HG03354 (cell line): Measurements from ENCODE around the gene ABHD1.
"Not testable (repeated sequence)": the region's sequence is repeated elsewhere in the genome, so short reads cannot be mapped to it uniquely, and the experiment has no call there.

Experiments used
- ATAC-seq: cut with Tn5 transposase; IDR thresholded peaks from one replicate; pipeline ENCODE4 v1.9.1; 2021; ENCODE audit warnings: mild to moderate bottlenecking; ENCODE audit not compliant: unreplicated experiment, poor library complexity, severe bottlenecking

ABHD1 gene

DNA sequence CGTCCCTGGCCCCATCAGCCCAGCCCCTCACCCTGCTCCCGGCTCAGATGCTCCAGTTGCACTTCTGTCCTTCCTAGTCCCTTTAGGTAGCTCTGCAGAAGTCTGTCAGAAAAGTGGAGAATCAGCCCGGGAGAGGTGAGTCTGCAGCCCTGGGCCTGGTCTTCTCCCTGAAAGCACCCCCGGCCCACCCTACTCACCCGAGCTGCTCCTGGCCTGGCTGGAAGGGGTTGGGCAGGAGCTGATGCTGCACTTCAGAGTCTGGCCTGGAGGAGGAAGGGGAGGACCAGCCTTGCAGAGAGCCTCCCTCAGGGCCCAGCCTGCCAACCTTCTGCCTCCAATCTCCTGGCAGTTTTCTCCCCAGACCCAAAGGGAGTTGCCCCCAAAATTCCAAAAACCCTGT is 21.3 kb upstream of the ABHD1 start:
- no peak for ATAC-seq

DNA sequence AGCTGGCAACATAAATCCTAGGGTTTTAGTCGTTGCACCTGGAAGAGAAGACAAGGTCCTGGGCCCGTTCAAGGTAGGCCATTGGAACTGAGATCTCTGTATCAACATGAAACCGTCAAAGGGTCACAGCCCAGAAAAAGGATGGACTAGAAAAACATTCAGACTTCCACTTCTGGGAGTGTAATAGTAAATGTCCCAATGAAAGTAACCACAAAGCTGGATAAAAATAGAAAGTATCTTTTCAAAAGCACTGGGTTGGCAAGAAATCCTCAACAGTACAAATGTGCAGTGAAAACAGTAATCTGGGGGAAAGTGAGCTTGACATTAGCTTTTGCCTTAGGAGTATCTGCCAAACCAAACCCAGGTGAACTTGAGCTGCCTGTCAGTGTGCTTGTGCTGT is 17.6 kb upstream of the ABHD1 start:
- ATAC-seq: no peak

DNA sequence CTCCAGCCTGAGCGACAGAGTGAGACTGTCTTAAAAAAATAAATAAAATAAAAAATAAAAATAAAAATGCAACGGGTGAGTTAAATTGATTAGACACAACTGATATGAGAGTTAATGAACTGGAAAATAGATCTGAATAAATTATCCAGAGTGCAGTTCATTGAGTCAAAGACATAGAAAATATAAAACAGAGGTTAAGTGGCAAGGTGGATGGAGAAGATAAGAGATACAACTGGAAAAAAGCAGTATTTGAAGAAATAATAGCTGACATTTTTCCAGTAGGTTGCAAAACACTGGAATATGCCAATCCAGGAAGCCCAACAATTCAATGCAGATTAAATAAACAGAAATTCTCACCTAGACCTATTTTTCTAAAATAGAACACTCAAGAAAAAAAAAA is 15.4 kb upstream of the ABHD1 start:
- ATAC-seq: no peak

DNA sequence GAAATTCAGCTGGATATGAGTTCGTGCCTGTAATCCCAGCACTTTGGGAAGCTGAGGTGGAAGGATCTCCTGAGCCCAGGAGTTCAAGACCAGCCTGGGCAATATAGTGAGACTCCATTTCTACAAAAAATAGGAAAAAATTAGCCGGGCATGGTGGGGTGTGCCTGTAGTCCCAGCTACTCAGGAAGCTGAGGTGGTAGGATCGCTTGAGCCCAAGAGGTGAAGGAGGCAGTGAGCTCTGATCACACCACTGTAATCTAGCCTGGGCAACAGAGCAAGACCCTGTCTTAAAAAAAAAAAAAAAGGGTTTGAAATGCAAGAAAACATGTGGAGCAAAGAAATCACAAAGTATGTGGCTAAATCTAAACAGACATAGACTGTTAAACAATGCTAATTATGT is 14.5 kb upstream of the ABHD1 start:
- ATAC-seq: no peak

DNA sequence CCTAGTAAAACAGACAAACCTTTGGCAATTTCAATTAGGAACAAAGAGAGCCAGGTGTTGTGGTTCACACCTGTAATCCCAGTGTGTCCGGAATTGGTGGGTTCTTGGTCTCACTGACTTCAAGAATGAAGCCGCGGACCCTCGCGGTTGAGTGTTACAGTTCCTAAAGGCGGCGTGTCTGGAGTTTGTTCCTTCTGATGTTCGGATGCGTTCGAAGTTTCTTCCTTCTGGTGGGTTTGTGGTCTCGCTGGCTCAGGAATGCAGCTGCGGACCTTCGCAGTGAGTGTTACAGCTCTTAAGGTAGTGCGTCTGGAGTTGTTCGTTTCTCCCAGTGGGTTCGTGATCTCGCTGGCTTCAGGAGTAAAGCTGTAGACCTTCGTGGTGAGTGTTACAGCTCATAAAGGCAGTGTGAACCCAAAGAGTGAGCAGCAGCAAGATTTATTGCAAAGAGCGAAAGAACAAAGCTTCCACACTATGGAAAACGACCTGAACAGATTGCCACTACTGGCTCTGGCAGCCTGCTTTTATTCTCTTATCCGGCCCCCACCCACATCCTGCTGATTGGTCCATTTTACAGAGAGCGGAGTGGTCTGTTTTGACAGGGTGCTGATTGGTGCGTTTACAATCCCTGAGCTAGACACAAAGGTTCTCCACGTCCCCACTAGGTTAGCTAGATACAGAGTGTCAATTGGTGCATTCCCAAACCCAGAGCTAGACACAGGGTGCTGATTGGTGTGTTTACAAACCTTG is 12.8 kb upstream of the ABHD1 start:
- not testable (repeated sequence) for ATAC-seq

- ATAC-seq: not testable (repeated sequence)
Observed at GRCh38 chr2:27111392-27112078, 12.1 kb upstream of the ABHD1 start.

DNA sequence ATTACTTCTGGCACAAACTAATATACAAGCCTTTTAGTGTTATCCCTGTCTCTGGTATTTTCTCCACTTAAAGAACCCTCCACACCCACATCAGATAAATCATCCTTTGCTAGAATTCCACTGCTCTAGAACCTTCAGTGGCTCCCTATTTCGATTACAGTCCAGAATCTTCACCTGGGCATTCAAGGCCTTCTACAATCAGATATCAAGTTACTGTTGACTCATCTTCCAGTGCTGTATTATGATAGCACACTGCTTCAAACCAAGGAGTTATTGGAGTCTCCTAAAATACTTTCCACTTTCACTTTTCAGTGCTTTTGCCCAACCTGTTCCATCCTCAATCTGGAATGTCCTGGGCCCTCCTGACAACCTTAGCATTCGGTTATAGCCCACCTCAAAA is 8.1 kb upstream of the ABHD1 start:
- no peak for ATAC-seq

- no peak for ATAC-seq
Observed at GRCh38 chr2:27117995-27118524, 5.6 kb upstream of the ABHD1 start.

- ATAC-seq: no peak
Observed at GRCh38 chr2:27118525-27119329, 4.9 kb upstream of the ABHD1 start, which contains the start of gene CGREF1. CGREF1 (minus strand) TSS chr2:27119128; CDS start chr2:27104366, 14,762 bp downstream.

DNA sequence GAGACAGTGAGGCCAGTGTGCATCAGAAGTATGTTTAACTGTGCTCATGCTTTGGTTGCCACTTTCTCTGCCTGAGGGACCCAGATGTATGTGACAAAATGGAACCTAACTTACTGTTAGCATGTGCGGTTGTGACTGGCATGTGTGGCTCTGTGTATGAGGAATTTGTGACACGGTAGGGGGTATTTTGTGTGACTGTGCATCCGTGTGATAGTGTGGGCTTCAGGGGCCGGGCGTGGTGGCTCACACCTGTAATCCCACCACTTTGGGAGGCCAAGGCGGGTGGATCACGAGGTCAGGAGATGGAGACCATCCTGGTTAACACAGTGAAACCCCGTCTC is 4.3 kb upstream of the ABHD1 start:
- ATAC-seq: not testable (repeated sequence)

GRCh38 chr2:27121906-27122305 is 1.7 kb upstream of the ABHD1 start:
- no peak for ATAC-seq

GRCh38 chr2:27122791-27123190 is 824 bp upstream of the ABHD1 start:
- no peak for ATAC-seq

GRCh38 chr2:27125104-27125503 is 1.5 kb downstream of the ABHD1 start:
- ATAC-seq: no peak

GRCh38 chr2:27126252-27126710 is 2.7 kb downstream of the ABHD1 start:
- ATAC-seq: no peak

DNA sequence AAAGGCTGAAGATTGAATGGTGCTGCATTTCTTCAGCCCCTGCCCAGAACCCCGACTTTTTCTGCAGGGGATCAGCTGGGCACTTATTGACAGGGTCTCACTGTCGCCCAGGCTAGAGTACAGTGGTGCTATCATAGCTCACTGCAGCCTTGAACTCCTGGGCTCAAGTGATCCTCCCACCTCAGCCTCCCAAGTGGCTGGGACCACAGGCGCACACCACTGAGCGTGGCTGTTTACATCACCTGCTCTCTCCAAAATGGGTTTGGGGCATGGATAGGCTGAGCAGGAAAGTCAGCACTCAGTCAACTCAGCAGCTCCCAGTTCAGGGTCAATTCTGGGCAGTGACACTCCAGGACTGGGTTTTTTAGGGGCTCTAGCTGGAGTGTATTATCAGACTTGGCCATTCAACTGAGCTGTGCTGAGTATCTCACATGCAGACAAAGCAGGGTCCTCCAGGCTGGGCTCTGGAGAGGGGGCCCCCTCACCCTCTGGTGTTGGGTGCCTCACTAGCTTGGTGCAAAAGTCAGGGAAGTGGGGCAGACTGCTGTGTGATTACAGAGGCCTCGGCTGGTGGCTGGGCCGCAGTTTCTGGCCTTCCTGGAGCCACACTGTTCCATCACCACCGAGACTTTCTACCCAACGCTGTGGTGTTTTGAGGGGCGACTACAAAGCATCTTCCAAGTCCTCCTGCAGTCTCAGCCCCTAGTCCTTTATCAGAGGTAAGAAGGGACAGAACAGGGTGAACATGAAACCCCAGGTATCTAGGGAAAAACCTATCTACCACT is 4.5 kb downstream of the ABHD1 start:
- no peak for ATAC-seq

DNA sequence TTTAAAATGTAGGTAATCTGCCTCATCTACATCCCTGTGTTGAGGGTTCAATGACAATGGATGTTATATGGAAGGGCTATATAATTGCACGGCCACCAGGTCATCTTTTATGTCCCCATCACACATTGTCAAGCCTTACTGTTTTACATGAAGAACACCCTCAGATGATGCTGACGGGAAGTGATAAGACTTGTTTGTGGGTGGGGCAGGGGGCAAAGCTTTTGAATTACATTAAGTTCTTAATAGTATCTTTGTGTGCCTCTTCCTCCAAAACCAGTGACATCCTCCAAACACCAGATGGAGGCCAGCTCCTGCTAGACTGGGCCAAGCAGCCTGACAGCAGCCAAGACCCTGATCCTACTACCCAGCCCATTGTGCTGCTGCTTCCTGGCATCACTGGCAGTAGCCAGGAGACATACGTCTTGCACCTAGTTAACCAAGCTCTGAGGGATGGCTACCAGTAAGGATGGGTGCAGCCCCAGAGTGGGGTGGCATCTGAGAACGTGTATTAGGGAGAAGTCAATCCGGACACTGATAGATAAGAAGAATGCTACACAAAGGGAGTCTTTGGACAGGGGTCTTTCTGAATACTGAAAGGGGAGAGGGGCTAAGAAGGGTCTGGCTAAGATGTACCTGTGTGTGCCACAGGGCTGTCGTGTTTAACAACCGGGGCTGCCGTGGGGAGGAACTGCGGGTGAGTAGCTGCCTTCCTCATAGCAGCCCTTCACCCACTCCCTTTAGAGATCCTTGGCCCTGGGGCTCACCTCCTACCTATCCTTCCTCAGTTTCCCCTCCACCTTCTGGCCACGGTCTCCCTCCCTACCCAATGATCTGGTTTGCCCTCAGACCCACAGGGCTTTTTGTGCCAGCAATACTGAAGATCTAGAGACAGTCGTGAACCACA is 5.3 kb downstream of the ABHD1 start:
- no peak for ATAC-seq

DNA sequence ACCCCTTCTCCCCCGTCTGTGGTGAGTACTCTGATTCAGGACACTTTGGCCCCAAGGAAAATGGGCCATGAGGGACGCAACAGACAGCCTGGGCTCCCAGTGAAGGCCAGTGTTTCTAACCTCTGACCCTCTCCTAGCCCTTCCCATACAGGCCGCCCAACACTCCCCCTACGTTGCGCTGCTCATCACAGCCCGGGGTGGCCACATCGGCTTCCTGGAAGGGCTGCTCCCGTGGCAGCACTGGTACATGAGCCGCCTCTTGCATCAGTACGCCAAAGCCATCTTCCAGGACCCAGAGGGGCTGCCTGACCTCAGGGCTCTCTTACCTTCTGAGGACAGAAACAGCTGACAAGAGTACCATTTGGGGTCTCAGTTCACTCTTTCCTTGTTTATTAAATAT is 6.8 kb downstream of the ABHD1 start:
- no peak for ATAC-seq

DNA sequence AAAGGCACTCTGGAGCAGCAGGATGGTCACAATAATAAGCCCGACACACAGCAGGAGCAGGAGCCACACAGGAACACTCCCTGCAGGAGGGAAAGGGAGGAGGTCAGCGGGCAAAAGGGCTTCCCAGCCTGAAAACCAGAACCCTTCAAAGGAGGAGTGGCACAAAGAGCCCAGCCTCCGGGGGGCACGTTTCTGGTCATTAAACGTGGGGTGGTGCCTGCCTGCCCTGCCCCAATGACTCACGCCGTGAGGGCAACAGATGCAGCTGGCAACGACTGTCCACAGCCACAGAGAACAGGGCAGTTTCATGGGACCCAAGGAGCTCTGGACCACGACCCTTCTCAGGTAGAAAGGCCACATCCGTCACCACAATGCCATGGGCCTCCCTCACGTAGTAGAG is 7.8 kb downstream of the ABHD1 start:
- no peak for ATAC-seq
